ENCODE data around the gene ATXN7L1. TPM values are rescaled to one million over a fixed set of nuclear protein-coding genes. Genes with fewer than 3 reads are reported as not detected.
"Not testable (repeated sequence)": the region's sequence is repeated elsewhere in the genome, so short reads cannot be mapped to it uniquely, and the experiment has no call there.

ATXN7L1 gene
- total and polyA plus RNA-seq, 2 of the 8 experiments (the other 6 are each of a cell fraction or from before 2014, with no cell fraction given): 14.3 to 34.0 TPM

DNA sequence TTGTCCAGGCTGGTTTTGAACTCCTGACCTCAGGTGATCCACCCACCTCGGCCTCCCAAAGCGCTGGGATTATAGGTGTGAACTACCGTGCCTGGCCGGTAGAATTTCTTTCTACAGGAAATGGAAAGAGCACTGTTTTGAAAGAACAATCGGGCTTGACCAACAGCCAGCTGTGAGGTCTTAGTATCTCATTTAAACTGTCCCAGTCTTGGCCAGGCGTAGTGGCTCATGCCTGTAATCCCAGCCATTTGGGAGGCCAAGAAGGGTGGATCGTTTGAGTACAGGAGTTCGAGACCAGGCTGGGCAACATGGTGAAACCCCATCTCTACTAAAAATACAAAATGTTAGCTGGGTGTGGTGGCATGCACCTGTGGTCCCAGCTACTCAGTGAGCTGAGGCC is 277.3 kb downstream of the ATXN7L1 start:
- not testable (repeated sequence) for H3K27me3 ChIP-seq (replicated peaks in 1 of 4; ENCODE audit: control insufficient read depth in 3 of 4, extremely low read depth in 1 of 4, insufficient read depth in 3 of 4, low read length in 3 of 4); H2BK20ac ChIP-seq (ENCODE audit: low read length); H3K18ac ChIP-seq (ENCODE audit: extremely low read depth, low read length); H2BK12ac ChIP-seq (ENCODE audit: low read depth, low read length); H4K5ac ChIP-seq (ENCODE audit: insufficient read length, low read depth, low read length); H2BK120ac ChIP-seq (replicated peaks; ENCODE audit: low read depth, low read length); H2BK15ac ChIP-seq (ENCODE audit: low read length); FAIRE-seq; H3K23me2 ChIP-seq (ENCODE audit: low read depth, low read length); DNase-seq (ENCODE audit: low read depth in 1 of 2, low spot score in 2 of 2); H3K4ac ChIP-seq (replicated peaks; ENCODE audit: insufficient read length, low read depth, low read length); H3K23ac ChIP-seq (ENCODE audit: insufficient read length); H3K27ac ChIP-seq (ENCODE audit: low read depth, low read length); H3K79me1 ChIP-seq (ENCODE audit: low read depth, low read length); H2AFZ ChIP-seq (ENCODE audit: low read length); H3K14ac ChIP-seq (ENCODE audit: insufficient read length); H3K9ac ChIP-seq (replicated peaks in 1 of 4; ENCODE audit: extremely low read depth in 1 of 4, low read depth in 3 of 4, low read length in 3 of 4); H3K9me3 ChIP-seq (ENCODE audit: insufficient read depth in 2 of 2, low read depth in 1 of 2, low read length in 1 of 2); H2AK5ac ChIP-seq (ENCODE audit: low read depth, low read length); H2BK5ac ChIP-seq (ENCODE audit: low read depth, low read length); H3K36me3 ChIP-seq (ENCODE audit: control insufficient read depth in 2 of 4, insufficient read depth in 4 of 4, low read length in 3 of 4); H3K4me2 ChIP-seq (ENCODE audit: insufficient read depth in 1 of 2, low read depth in 2 of 2, low read length in 2 of 2); H3K79me2 ChIP-seq (ENCODE audit: control insufficient read depth in 1 of 2, insufficient read depth in 2 of 2, low read length in 2 of 2); H4K20me1 ChIP-seq (replicated peaks in 1 of 2; ENCODE audit: control insufficient read depth in 1 of 2, insufficient read depth in 2 of 2, low read length in 2 of 2); H4K91ac ChIP-seq (replicated peaks; ENCODE audit: insufficient read length, low read length); H4K8ac ChIP-seq (ENCODE audit: extremely low read depth, insufficient read depth, low read length); H3K4me3 ChIP-seq (ENCODE audit: extremely low read depth in 1 of 4, insufficient read depth in 2 of 4, low read depth in 3 of 4, low read length in 4 of 4); H3K56ac ChIP-seq (replicated peaks; ENCODE audit: insufficient read length, low read depth, low read length)
- WGBS, 2 experiments (ENCODE audit: extremely low coverage in 1 of 2, insufficient coverage in 1 of 2, insufficient read length in 1 of 2, insufficient replicate concordance in 2 of 2, low coverage in 1 of 2, low lambda C conversion rate in 2 of 2, missing lambda C conversion rate in 1 of 2): 88% methylated on average over 8 of the region's 8 CpGs; no CpG with 5 or more reads in 1 of the 2 experiments
- POLR2A ChIA-PET (ENCODE audit: partially characterized antibody): interaction anchor here (1.7 kb wide), 1 partner anchor 24 kb away, joined by 3 read pairs; no protein-coding TSS in a partner anchor
- peaks cover 0 to 14% (median 5%) of the 10 kb centered on the region in 4 experiments; a peak in 4 of 7 replicates for H3K4me1 ChIP-seq (replicated peaks in 1 of 4; ENCODE audit: control insufficient read depth in 3 of 4, insufficient read depth in 4 of 4, low read length in 3 of 4)
- CTCF ChIA-PET (ENCODE audit: partially characterized antibody): interaction anchor here (0.8 to 2.1 kb wide), 7 partner anchors 10 to 198 kb away, joined by 3 to 8 read pairs (median 3); partner anchors contain the start of gene RINT1

Data from H1 (cell line).